ENCODE measurements around the gene SLC38A9. TPM values are rescaled to one million over a fixed set of nuclear protein-coding genes. Genes with fewer than 3 reads are reported as not detected.

The SLC38A9 gene
- total and polyA plus RNA-seq, 2 of the 8 experiments (the other 6 are each of a cell fraction or from before 2014, with no cell fraction given): 29.2 to 43.7 TPM

- TF ChIP-seq SIRT6 (IDR thresholded peaks at IDR 0.05; ENCODE audit: low read length) (no peak), GABPA (IDR thresholded peaks at IDR 0.05; ENCODE audit: borderline replicate concordance, insufficient read depth, low read length) (no peak), SP1 (IDR thresholded peaks at IDR 0.05; ENCODE audit: low read depth, low read length) (no peak), KDM4A (IDR thresholded peaks at IDR 0.05; ENCODE audit: low read depth, low read length, severe bottlenecking) (no peak), TEAD4 (IDR thresholded peaks at IDR 0.05; ENCODE audit: low read depth, low read length) (no peak), SRF (IDR thresholded peaks at IDR 0.05; ENCODE audit: low read depth, low read length) (no peak), NANOG (IDR thresholded peaks at IDR 0.05; ENCODE audit: insufficient read depth, low read depth, low read length, poor library complexity, severe bottlenecking) (no peak), TBP (IDR thresholded peaks at IDR 0.05; ENCODE audit: low read depth, low read length) (no peak), RNF2 (IDR thresholded peaks at IDR 0.05; ENCODE audit: borderline replicate concordance, low read depth, low read length, missing control alignments, poor library complexity, severe bottlenecking) (no peak), E2F6 (IDR thresholded peaks at IDR 0.05) (no peak), BACH1 (IDR thresholded peaks at IDR 0.05; ENCODE audit: low read length) (no peak)
- no peak overlapping the region for H3K4me2 ChIP-seq (ENCODE audit: insufficient read depth in 1 of 2, low read depth in 2 of 2, low read length in 2 of 2)
- DNase-seq (ENCODE audit: low read depth in 1 of 2, low spot score in 2 of 2): no peak
These were observed 91.4 kb downstream of the SLC38A9 start for GRCh38 chr5:55620766-55621160.

More at GRCh38 chr5:55620766-55621160, 91.4 kb downstream of the SLC38A9 start:
- Histone ChIP-seq H4K5ac (ENCODE audit: insufficient read length, low read depth, low read length) (no peak overlapping the region), H3K27me3 (replicated peaks in 1 of 4; ENCODE audit: control insufficient read depth in 3 of 4, extremely low read depth in 1 of 4, insufficient read depth in 3 of 4, low read length in 3 of 4) (no peaks in the 10 kb centered on the region), H3K18ac (ENCODE audit: extremely low read depth, low read length) (no peak overlapping the region), H3K79me2 (ENCODE audit: control insufficient read depth in 1 of 2, insufficient read depth in 2 of 2, low read length in 2 of 2) (no peaks in the 10 kb centered on the region), H3K4ac (replicated peaks; ENCODE audit: insufficient read length, low read depth, low read length) (no peak overlapping the region), H2BK5ac (ENCODE audit: low read depth, low read length) (no peak overlapping the region), H2AK5ac (ENCODE audit: low read depth, low read length) (no peak overlapping the region), H3K56ac (replicated peaks; ENCODE audit: insufficient read length, low read depth, low read length) (no peak overlapping the region), H3K23me2 (ENCODE audit: low read depth, low read length) (no peaks in the 10 kb centered on the region), H4K91ac (replicated peaks; ENCODE audit: insufficient read length, low read length) (no peak overlapping the region), H2BK15ac (ENCODE audit: low read length) (no peak overlapping the region), H3K36me3 (ENCODE audit: control insufficient read depth in 2 of 4, insufficient read depth in 4 of 4, low read length in 3 of 4) (no peaks in the 10 kb centered on the region), H3K27ac (ENCODE audit: low read depth, low read length) (no peak overlapping the region), H4K20me1 (replicated peaks in 1 of 2; ENCODE audit: control insufficient read depth in 1 of 2, insufficient read depth in 2 of 2, low read length in 2 of 2) (no peaks in the 10 kb centered on the region), H2BK120ac (replicated peaks; ENCODE audit: low read depth, low read length) (no peak overlapping the region), H3K4me1 (replicated peaks in 1 of 4; ENCODE audit: control insufficient read depth in 3 of 4, insufficient read depth in 4 of 4, low read length in 3 of 4) (peaks cover 4 to 11% (median 9%) of the 10 kb centered on the region in 4 experiments; a peak in 6 of 7 replicates), H2BK12ac (ENCODE audit: low read depth, low read length) (no peak overlapping the region), H3K4me3 (ENCODE audit: extremely low read depth in 1 of 4, insufficient read depth in 2 of 4, low read depth in 3 of 4, low read length in 4 of 4) (no peak overlapping the region), H3K79me1 (ENCODE audit: low read depth, low read length) (no peaks in the 10 kb centered on the region), H2AFZ (ENCODE audit: low read length) (no peak overlapping the region), H3K23ac (ENCODE audit: insufficient read length) (no peak overlapping the region), H4K8ac (ENCODE audit: extremely low read depth, insufficient read depth, low read length) (no peak overlapping the region), H3K9ac (replicated peaks in 1 of 4; ENCODE audit: extremely low read depth in 1 of 4, low read depth in 3 of 4, low read length in 3 of 4) (no peak overlapping the region), H3K9me3 (ENCODE audit: insufficient read depth in 2 of 2, low read depth in 1 of 2, low read length in 1 of 2) (no peaks in the 10 kb centered on the region), H3K14ac (ENCODE audit: insufficient read length) (no peak overlapping the region), H2BK20ac (ENCODE audit: low read length) (no peak overlapping the region)
- CTCF ChIA-PET (ENCODE audit: partially characterized antibody): no interaction called here
- WGBS, 2 experiments (ENCODE audit: extremely low coverage in 1 of 2, insufficient coverage in 1 of 2, insufficient read length in 1 of 2, insufficient replicate concordance in 2 of 2, low coverage in 1 of 2, low lambda C conversion rate in 2 of 2, missing lambda C conversion rate in 1 of 2): 97% methylated on average over 4 of the region's 4 CpGs; no CpG with 5 or more reads in 1 of the 2 experiments
- no peak for FAIRE-seq
- POLR2A ChIA-PET (ENCODE audit: partially characterized antibody): interaction anchor here (0.7 kb wide), 1 partner anchor 78 kb away, joined by 3 read pairs; no protein-coding TSS in a partner anchor

Data from H1 (cell line).